EL (cell line): Measurements from ENCODE around the gene MFSD1.
A peak's percentile ranks its signal among the peaks of the same experiment; 100 is the strongest.

Source experiments
- DNase-seq: peaks from one replicate; pipeline ENCODE4 v3.0.0-alpha.2; 2016

Gene MFSD1, protein sequence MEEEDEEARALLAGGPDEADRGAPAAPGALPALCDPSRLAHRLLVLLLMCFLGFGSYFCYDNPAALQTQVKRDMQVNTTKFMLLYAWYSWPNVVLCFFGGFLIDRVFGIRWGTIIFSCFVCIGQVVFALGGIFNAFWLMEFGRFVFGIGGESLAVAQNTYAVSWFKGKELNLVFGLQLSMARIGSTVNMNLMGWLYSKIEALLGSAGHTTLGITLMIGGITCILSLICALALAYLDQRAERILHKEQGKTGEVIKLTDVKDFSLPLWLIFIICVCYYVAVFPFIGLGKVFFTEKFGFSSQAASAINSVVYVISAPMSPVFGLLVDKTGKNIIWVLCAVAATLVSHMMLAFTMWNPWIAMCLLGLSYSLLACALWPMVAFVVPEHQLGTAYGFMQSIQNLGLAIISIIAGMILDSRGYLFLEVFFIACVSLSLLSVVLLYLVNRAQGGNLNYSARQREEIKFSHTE

DNA sequence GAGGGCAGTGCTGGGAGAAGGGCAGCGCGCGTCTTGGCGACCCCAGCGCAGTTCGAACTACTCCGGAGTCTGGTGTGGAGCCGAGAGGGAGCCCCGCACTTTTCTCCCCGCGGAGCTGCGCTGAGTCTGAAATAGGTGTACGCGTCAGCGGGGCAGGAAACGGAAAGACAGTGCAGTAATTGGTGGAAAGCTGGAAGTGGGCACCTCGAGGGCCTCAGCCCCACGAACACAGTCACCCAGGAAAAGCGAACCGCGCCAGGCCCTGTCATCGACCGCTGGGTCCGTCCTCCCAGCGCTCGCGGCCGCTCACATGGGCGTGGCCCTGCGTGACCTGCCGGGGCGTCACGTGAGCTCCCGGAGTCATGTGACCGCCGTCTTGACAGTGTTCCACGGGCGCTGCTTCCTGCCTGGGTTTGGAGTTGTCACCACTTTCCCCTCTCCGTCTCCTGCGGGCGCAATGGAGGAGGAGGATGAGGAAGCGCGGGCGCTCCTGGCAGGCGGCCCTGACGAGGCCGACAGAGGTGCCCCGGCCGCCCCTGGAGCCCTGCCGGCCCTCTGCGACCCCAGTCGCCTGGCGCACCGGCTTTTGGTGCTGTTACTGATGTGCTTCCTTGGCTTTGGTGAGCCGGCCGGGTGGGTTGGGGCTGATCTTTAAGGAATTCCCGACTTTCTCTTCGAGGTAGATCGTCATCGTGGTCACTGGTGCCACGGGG is at the start of gene MFSD1:
MFSD1 (plus strand) TSS at position 359 of the 713 bp plus-strand sequence; CDS start at position 458, 99 bp downstream.
- DNase-seq: peak; percentile 95

DNA sequence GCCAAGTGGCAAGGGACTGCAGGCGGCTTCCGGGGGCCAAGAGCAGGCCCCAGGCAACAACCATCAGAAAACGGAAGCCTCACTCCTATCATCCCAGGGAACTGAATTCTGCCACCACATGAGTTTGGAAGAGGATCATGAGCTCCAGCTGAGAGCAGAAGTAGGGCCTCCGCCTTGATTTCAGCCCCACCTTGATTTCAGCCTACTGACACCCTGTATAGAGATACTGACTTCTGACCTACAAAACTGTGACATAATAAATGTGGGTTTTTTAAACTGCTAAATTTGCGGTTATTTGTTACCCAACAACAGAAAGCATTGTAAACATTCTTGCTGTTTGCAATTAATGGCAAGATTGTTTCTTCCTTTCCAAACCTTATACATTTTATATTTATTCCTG is 48.0 kb upstream of the MFSD1 start:
- DNase-seq: no peak

DNA sequence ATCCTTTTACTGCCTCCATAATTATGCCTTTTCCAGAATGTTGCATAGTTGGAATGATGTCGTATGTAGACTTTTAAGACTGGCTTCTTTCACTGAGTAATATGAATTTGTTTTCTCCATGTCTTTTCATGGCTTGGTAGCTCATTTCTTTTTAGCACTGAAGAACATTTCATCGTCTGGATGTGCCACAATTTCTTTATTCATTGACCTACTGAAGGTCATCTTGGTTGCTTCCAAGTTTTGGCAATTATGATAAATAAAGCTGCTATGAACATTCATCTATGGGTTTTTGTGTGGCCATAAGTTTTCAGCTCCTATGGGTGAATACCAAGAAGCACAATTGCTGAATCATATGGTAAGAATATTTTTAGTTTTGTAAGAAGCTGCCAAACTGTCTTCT is 46.4 kb upstream of the MFSD1 start:
- DNase-seq: no peak

DNA sequence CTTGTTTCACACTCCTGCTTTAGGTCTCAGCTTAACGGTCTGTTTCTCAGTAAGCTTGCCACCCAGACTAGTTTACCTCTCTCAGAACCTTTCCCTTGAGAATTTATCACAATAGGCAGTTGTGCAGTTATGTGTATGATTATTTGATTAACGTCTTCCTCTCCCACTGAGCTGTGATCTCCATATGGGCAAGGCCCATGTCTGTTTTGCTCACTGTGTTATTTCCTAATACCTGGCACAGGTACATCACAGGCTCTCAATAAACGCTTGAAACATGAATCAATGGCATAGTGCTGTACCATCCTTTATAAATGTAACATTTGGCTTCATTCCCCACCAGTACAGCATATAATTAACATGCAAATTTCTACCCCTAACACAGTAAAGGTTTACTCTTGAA is 40.5 kb upstream of the MFSD1 start:
- no peak for DNase-seq

DNA sequence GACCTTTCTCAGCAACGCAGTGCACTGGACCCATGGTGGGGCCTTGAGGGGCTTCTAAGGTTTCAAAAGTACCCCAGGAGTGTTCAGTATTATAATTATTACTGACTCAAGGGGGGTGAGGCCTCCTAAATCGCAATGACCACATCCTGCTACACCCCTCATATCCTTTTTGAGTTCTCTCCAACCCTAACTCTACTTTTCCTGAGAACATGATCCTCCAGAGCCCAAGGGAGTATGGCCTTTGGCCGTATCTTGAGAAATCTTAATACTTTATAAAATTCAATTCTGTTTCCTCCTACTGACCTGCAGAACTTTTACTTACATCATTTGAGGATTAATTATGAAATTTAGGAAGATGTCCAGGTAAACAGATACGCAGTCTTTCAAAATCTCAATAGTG is 39.2 kb upstream of the MFSD1 start:
- DNase-seq: no peak

DNA sequence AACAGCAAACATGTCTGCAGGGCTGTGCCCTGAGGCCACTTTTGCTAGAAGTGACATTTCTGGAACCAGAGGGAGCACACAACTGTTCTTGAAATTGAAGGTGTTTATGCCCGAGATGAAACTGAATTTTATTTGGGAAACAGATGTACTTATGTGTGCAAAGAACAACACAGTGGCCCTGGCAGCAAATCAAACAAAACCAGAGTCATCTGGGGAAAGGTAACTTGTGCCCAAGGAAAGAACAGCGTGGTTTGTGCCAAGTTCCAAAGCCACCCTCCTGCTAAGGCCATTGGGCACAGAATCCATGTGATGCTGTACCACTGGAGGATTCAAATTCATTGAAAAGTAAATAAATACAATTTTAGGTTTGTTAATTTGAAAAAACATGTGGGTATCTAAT is 38.4 kb upstream of the MFSD1 start:
- DNase-seq: no peak

DNA sequence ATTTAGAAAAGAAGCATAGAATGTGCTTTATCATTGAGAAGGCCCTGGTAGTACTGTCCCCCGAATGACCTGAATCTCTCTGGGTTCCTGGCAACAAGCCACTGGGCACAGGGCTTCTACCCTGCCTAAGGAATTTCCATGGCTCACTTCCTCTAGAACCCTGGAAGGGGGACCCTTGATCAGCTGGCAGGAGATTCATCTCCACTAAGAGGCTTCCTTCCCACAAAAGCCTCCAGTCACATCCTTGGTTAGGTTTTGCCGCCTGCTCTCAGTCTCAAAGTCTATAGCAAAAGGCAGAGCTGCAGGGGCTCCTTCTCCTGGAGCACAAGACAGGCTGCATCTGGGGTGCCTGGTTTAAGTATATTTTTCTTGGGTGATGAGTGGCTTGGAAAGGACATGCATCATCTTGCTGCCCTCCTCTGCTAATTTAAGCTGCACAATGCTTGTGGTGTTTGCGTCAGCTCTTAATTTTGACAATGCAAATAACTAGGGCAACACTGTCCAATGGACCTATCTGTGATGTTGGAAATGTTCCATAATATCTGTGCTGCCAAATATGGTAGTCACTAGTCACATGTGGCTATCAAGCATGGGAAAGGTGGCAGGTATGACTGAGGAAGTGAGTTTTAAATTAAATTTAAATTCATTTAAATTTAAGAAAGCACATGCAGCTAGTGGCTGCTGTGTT is 36.2 kb upstream of the MFSD1 start:
- DNase-seq: peak; percentile 41

DNA sequence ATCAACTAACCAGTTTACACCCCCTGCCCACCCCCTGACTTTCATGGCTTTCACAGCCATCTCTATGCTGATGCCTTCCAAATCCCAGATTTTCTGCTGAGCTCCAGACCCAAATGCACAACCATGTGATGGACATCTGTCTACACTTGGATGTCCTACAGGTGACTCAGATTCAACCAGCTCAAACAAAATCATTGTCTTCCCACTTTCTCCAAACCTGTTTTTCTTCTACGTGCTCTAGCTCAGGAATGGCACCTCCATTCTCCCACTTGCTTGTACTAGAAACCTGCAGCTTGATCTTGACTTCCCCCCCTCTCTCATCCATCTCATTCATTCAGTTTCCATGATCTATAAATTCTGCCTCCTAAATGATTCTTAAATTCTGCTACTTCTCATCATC is 35.5 kb upstream of the MFSD1 start:
- DNase-seq: no peak

DNA sequence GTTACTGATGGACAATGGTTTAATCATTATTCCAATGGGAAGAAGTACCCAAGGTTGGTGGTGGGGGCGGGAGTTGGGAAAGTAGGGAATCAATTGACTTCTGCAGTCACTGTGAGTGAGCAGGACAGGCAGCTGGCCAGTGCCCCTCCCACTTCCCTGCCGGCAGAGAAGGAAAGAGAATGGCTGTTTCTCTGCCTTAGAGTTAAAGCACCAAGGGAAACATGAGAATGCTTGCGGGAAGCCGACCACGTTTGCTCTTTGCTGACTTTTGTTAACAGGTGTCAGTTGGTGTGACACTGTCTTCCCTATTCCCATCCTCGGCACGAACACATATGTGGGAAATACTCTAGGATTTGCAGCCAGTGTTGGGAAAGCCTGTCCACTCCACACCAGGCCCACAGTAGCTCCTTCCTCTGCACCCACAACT is 33.5 kb upstream of the MFSD1 start:
- peak; percentile 55 for DNase-seq

DNA sequence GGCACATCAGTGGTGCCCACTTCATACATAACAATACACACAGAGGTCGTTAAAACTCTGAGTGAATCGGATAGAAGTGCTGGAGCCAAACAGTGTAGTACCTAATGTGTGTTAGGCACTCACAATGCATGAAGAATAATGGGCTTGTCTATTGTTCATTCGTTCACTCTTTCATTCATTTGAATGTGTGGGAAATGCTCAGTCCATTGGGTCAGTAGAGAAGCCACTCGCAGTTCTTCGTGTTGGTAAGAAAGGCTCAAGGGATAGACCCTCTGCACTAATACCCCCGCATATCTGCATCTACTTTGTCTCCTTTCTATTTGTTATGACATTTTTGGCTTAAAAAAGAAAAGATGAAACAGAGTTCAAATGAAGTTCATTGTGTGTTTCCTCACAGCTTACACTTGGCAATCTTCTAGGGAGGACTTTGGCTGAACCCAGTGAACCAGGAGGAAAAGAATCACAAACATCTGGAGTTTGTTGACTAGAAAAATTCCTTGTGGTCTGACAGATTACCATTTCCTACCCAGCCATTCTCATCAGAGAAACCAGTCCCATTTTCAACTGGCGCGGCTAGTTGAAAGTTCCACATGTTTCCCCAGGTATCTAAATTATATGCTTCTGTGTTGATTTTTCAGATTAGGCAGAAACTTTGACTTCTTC is 32.8 kb upstream of the MFSD1 start:
- peak; percentile 91 for DNase-seq

DNA sequence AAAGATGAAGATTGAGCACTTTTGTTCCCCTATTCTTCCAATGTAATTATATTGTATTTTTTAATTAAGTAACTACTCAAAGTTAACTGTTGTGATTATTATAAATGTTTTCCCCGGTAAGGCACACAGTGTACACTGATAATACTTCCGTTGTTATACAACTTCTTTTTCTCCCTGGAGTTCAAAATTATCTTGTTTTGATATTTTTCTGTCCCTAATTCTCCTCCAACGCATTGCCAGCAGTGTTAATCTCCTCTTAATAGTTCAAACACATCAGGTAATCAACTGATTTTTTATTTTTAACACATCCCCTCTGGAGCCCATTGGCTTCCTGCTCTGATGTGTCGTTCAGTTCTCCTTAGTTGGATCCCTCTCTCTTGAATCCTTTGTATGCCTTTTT is 32.3 kb upstream of the MFSD1 start:
- DNase-seq: peak; percentile 12

DNA sequence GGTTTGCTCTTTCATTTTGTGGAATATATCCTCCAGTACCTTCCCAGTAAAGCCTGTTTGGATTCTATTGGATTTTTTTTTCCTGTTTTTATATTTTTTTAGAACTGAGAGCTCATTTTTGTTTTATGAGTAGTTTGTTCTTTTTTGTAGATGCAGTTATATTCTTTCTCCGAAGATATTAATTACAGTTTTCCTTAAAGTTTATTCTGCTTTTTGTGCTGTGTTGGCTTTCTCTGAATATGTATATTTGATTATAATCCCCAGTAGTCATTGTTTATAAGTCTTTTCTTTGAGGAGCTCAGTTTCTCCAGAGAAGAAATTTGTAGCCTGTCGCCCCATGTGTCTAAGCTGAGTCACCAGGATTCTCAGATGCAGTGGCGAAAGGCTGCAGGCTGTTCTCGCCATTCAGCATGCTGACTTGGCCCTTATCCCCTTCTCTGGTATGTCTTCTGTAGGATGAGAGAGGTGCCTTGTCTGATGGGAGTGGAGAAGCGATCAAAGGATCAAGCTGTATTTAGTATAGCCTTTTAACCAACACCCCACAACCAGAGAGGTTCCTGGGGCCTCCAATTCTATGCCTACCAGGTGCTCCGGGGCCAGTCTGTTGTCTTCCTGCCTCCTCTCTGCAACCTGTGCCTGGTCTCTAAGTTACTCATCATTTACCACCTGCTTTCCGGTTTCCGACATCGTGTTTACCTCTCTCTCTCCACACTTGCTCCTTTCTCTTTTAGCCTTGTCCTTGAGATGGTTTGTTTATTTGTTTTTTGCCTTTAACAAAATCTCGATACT is 31.7 kb upstream of the MFSD1 start:
- DNase-seq: peak; percentile 85

DNA sequence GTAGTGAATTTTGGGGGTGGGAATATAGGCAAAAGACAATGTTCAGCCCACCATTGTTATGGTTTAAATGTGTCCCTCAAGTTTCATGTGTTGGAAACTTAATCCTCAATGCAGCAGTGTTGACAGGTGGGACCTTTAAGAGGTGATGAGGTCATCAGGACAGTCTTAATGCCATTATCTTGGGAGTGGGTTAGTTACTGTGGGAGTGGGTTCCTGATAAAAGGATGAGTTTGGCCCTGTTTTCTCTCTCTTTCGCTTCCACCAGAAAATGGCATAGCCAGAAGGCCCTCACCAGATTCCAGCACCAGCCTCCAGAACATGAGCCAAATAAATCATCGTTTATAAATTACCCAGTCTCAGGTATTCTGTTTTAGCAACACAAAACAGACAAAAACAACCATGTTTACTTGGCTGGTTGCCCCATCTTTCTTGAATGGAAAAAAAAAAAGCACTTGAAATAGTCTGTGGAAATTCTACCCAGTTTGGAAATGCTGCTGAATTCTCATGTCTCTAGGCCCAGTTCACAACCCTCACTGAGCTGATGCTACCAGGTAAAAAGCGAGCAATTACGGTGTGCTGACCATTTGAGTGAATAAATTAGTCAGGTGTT is 31.0 kb upstream of the MFSD1 start:
- no peak for DNase-seq

DNA sequence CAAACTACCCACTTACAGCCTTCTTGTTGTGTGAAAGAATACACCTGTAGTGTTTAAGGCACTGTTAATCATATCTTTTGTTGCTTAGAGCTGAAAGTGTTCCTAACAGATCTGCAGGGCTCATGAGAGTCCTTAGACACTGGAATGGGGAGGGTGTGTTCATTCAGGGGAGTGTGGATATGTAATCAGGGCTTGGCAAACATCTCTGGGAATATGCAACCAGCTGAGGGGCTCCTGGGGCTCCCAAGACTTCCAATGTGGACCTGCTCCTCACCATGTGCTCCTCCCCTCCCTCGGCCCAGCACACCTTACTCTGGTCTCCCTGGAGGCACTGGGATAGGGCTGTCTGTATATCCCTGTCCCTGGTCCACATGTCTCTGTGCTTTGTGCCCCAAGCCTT is 30.3 kb upstream of the MFSD1 start:
- no peak for DNase-seq

DNA sequence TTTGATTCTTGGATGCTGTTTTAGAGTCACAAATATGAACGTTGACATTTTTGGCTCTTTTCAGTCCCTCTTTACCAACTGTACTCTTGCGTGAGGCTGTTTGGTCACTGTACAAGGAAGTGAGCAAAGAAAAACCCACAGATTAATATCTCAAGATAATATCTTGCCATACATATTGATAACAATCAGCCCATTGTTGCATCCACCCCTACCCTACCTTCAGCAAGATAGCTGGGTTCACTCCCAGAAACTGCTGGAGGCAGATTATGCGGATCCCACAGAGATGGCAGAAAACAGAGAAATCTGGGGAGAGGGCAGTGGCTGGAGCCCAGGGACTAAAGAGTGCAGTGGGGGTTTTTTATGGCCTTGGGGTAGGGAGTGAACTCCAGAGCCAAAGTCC is 29.9 kb upstream of the MFSD1 start:
- DNase-seq: no peak

DNA sequence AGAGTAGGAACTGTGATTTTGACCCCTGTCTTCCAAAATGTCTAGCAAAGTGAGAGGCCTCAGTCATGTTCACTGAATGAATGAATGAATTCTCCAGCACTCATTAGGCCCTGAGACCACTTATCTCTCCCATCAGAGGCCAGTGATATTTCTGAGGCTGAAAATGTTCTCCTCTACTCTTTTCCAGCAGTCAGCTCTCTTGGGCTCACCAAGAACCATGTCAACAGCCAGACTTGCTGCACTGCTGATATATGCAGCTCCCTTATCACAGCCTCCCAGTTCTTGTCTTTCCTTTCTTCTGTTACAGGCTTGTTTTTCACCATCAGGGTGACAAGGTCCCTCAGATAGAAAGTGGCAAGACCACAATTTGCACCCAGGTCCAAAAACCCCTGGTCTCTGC is 28.7 kb upstream of the MFSD1 start:
- no peak for DNase-seq

DNA sequence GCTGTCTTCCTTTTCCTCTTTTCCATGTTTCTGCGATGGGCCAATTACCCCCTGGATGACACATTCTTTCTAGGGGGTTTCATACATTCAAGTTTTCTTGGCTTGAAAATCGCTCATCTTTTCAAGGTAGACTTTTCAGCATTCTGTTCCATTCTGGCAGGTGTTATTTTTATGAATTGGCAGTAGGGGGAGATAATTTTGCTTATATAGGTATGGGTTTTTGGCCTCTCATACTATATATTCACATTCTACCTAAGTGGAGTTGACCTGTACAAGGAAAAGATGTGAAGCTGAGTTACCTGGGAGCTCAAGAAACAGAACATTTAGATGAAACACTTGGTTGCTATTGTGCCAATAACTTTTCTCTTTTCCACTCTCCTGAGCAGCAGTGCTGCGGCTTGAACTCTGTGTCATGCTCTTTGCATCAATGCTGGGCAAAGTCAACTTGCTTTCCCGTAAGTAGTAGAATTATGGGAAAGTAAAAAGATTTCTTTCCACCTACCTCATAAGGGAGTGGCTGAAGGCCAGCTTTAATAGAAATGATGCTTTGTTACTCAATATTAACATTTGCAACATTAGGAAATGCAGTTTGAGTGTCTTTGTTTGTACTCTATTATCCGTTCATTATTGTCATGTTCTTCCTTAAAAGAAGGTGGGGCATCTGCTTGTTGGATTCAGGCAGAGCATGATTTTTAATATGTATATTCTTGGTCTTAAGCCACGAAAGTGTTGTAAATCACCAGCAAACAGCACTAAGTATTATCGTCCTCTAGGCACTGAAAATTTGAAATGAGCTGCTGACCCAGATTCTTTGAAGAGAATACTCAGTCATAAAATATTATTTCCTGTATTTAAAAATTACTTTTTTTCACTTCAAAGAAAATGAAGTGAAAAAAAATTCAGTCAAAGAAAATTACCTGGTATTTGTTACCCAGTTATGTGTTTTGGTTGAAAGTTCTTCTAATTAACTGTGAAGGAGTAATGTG is 27.7 kb upstream of the MFSD1 start:
- no peak for DNase-seq

DNA sequence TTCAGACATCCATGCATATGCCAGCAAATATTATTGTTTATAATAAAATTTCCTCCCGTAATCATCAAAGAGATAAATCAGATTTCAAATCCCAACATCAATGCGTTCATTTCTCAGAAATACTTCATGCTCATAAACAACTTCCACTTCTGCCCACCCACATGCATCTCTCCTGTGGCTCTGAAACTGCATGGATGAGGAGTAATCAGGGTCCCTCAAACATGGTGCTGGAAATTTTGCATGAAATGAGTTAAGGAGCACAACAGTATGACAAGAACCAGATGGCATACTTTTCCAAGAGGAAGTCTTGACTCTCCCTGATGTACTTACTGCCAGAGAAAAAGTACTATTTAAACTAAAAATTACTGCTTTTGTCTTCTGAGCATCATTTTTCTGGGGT is 26.9 kb upstream of the MFSD1 start:
- no peak for DNase-seq

DNA sequence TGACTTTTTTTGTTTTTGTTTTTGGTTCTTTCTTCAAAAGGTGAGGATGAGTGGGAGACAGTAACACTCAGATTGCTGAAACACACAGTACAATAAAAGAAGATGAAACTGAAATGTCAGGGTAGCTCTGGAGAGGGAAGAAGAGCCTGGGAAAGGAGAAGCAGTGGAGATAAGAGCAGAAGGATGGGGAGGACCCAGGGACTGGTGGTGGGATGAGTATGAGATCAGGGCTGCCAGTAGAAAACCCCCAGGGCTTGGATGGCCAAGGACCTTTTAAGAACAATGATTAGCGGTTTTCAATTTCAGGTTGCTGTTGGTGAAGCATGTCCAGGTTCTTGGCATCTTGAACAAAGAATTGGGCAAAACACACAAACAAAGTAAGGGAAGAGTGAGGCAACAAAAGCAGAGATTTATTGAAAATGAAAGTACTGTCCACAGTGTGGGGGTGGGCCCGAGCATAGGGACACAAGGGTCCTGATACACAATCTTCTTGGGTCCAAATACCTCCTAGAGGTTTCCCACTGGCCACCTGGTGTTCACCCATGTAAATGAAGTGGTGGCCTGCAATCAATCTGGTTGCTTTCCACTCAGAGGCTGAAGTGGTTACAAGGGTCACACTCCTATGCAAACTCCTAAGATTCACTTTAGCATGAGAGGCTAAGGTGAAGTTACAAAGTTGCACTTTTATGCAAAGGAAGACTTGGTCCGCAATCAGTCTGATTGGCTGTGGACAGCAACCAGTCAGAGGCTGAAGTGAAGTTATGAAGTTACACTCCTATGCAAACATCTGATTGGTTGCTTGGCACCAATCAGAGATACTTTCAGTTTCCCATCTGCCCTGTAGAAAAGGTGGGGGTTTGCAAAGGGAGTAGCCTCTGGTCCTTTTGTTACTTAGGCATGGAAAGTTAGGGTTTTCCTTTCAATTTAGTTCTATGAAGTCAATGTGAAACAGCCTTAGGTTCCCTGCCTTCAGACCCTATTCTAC is 26.1 kb upstream of the MFSD1 start:
- DNase-seq: no peak
